GM19455 (cell line): Measurements from ENCODE around the gene ELMO1.

Source experiments
- ATAC-seq: cut with Tn5 transposase; IDR thresholded peaks from one replicate; pipeline ENCODE4 v1.9.1; 2021; ENCODE audit not compliant: unreplicated experiment

The ELMO1 gene

DNA sequence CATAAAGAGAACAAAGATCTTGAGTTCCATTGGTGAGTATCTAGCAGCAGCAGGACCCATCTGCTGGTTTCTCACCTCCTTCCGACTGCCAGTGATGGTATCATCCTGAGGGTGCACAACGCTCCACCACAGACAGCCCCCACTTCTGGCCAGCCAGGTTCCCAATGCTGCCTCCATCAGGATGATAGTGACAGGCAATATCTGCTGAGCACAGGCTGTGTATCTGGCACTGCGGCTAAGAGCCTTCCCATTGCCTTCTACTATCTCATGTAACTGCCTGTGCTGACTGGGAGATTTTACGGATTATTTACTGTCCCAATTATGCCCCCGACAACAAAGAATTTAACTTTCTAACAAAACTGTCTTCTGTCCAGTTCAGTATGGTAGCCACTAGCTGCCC, 372.0 kb downstream of the ELMO1 start:
- no peak for ATAC-seq

DNA sequence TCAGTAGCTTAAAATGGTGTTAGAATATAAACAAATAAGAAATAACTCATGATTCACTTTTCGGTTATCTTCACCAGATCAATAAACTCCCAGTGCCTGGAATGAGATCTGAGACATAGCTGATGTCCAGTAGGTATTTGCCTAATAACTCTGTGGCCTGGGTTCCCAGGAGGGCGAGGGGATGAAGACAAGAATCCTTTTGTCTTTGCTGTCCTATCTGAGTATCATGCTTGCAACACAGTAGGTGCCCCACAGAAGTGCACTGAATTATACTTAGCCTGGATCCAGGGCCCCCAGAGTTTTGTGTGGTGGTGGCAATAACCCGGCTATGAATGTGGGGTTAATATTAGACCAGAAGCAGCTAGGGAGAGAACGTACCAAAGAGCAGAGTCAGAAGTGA, 374.3 kb downstream of the ELMO1 start:
- no peak for ATAC-seq

DNA sequence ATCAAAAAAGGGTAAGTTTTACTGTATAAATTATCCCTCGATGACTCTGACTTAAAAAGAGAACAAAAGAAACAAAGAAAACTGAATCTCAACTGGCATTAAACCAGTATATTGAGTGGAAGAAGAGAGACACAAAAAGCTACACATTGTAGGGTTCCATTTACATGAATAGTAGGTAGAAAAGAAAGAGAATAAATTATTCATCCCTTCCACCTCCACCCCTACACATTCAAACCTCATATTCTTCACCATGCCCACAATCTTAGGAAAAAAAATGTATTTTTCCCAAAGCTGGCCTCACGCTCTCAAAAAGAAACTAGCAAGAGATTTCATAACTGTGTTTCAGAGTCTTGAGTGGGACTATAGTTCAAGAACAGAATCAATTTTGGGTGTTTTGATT, 377.5 kb downstream of the ELMO1 start:
- ATAC-seq = no peak

DNA sequence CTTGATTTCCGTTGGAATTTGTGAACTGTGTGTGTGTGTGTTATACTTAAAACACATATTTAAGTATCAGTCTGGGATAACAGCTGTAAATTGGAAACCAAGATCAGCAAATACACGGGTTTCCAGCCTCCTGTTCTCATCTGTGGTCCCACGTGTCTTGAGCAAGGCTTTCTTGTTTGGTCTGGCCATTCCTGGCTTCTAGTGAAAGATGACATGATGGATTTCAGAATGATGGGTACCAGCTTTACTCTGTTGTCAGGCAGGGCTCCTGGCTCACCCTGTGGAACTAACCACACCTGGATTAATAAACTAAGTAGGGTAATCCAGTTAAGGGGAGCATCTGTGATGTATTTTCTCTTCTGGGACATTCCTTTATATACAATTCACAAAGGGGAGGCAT, 378.2 kb downstream of the ELMO1 start:
- ATAC-seq = no peak

DNA sequence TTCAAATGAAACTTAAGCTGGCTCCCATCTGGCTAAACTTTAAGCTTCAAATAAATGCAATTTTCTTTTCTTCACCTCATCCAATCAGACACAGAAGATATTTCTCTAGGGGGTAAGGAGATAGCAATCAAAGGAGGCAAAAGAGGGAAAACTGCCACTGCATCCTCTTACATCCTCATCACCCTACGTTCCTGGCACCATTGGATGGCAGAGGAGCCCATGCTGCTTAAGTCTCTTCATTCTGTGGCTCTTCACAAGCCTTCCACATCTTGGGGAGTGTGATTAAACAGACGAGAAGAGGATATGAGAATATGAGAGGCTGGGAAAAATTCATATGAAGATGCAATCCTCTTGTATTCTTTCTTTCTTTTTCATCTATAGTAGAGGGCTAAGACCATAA, 378.6 kb downstream of the ELMO1 start:
- ATAC-seq = no peak

DNA sequence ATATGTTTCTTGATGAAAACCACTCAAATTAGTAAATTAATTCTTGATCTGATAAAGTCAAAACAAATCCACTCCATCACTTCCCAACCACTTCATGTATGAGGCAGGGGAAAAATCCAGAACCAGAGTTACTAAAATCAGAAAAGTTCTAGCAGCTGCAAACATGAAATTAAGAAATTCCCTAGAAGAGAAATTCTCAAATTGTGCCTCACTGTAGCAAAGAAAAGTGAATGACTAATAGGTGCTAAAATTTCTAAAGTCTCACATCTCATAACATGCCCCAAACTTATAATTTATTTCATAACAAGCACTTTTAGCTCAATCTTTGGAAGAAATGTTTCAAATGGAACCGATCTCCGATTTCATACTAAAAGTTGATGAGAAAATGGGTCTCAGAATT, 379.3 kb downstream of the ELMO1 start:
- ATAC-seq = no peak

DNA sequence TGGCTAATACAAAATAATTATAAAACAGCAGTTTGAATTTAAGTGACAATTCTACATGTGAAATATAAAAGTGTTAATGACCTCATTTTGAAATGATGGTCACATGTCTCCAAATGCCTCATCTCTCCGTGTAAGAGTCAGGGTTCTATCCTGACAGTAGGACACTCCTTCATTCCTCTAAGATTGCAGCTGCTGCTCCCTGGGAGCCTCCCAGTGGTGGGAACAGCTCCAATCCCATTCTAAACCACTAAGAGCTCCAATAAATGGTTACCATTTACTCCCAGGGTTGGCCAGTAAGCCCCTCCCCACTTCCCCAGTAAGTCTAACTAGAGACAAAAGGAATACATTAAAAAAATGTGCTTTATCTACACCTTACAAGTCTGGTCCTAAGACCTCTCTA, 379.8 kb downstream of the ELMO1 start:
- ATAC-seq = no peak

DNA sequence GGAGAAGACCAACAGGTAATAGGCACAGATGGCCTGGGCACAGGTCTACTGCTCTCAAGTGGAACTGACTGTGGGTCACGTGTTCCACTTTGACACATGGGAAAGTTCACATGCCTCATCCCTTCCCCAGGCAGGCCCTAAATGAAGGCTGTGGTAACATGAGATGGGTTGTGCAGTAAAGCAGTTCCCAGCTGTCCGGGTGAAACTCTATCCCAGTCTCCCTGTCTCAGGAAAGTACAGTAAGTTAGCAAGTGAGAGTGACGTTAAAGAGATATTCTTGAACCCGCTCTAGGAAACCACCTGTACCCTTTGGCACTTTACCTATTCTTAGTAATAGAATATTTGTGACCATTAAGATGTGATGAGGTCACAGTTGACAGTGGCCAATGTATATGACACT, 380.6 kb downstream of the ELMO1 start:
- no peak for ATAC-seq

DNA sequence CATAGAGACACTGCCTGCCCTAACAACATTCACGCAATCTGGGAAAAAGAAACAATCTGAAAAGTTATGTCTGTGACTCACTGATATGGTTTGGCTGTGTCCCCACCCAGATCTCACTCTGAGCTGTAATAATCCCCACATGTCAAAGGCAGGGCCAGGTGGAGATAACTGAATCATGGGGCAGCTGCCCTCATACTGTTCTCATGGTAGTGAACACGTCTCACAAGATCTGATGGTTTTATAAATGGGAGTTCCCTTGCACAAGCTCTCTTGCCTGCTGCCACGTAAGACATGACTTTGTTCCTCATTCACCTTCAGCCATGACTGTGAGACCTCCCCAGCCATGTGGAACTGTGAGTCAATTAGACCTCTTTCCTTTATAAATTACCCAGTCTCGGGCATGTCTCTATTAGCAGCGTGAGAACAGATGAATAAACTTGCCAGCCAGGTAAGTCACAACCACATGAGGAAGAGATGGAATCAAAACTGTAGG, 382.8 kb downstream of the ELMO1 start:
- ATAC-seq = no peak

DNA sequence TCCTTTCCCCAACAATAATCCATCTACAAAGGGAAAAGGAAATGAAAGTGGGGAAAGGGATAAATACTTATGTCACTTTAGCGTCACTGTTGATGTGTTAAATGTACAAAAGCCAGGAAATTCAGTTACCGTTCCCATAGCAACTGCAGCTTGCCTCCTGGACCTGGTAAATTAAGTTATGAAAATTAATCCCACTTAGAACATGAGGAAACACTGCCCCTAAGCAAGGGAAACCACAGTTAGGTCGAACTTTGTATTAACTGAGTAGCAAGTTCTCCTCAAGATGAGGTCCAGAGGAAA, 386.2 kb downstream of the ELMO1 start:
- ATAC-seq = no peak

DNA sequence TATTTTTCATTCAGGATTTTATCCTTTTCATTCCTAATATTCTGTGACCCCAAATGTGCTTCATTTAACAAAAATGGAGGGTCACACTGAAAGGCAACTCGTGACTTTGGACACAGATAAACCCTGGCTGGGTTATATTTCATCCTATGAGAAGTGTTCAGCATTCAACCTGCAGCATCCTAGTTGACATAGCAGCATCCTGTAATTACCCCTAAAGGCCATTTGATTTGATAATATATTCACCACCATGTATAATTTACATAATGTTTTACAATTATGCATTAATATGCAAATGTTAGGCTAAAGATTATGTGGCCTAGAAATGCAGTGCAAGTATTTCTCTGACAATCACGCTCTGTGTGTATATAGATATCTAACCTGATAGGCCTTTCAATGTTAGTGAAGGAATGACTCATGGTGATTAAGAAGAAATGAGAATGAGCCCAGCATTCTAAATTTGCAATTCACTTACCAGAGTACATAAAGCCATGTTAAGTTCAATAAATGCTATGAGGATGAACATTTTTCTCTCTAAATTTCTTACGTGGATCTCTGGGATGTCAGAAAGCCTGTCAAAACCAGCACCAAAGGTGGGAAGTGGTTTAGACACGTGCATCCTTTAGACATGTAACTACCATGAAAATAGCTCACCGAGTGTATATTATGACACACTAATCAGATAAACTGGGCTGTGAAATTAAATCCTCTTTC, 386.7 kb downstream of the ELMO1 start:
- ATAC-seq = no peak

DNA sequence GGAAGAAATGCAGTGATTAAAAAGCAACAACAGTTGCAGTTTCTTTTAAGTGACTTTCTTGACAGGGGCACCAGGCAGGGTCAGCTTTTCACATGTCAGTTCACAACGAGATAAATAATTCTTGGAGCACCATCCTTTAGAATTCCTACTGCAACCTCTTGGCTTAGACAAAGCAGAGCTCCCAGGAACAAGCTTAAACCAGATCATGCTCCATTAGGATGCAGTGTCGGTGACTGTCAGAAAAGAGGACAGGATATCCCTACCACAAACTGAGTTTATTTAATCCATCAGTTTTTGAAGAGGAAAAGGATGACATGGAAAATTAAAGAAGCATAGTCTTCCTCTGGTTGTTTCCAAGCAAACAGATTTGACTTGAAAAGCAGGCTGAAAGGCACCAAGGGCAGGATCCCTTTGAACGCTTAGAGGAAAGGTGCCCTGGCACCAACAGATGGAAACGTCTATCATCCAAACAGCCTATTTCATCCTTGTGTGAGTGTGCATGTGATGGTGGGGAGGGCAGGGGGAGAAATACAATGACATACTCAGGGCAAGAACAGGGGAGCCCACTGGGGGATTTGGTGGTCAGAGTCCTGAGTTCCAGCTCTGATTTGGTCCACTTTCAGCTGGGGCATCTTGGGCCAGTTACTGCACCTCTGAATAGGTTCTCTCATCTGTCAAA, 392.3 kb downstream of the ELMO1 start:
- no peak for ATAC-seq

DNA sequence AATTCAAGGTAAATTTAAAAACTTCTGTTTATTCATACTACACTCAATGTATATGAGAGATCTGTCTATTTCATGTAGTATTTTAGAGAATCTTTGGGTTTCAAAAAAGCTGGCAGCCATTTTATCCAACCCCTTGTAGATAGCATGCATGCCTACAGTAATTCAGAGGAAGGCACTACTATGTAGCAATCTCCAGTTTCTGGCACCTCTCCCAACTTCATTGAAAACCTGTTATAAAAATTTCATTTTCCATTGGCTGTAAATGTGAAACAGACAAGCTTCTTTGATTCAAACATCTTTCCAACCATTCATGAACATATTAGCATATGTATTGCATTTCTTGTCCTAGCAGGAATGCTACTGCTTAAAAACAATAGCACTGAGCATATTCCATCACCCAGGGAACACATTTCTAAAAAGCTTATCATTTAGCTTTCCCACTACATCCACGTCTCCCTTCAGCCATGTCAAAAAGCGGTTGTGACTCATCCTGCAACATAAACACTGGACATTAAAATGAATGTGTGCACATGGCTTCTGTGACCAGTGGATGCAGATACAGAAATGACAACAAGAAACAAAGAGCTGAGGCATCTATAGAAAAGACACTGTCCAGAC, 393.9 kb downstream of the ELMO1 start:
- no peak for ATAC-seq

DNA sequence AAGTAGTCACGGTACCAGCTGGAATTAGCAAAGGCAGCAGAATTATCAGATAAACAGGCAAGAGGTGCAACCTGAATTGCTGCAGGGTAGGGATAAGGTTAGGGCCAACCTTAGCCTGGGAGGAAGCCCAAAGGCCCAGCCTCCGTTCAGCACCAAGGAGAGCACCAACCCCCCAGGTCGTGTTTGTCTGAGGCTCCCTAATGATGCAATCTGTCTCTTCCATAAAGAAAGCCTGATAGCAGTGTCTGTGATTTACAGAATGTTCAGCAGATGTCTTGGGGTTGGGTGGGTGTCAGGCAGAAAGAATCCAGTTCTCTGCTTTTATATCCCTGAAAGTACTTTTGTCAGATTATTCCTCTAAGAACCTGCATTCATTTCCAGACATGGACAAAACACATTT, 396.0 kb downstream of the ELMO1 start:
- ATAC-seq = no peak

DNA sequence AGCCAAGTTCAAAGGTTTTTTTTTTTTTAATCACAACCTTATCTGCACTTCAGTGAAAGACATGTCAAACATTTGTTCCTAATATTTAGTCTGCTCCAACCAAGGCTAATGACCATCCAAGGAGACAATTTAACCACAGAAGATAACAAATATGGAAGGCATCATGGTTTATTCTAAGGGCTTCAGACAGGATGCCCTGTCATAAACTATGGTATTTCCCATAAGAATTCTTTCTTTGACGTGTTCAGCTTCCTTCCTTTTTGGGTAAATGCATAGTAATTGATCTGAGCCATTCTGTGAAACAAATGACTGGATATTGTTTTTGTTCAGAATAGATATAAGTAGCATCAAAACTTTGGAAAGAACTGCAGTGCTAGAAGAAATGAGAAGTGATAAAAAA, 397.9 kb downstream of the ELMO1 start:
- ATAC-seq = no peak

DNA sequence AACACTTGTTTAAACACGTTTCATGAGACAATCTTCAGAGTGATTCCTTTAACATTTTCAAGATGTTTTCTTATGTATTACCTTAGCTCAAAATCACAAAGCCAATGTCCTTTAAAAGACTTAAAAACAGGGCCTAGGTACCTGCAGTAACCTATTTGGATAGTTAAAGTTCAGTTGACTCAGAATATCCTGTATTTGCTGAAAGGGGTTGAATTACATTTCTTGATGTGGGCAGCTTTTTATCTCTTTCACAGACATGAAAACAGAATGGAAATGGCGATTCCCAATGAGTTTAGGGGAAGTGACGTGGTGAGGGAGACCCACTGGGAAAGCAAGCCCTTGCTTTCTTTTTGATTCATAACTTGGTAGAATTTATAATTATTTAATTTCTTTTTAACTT, 400.0 kb downstream of the ELMO1 start:
- no peak for ATAC-seq

DNA sequence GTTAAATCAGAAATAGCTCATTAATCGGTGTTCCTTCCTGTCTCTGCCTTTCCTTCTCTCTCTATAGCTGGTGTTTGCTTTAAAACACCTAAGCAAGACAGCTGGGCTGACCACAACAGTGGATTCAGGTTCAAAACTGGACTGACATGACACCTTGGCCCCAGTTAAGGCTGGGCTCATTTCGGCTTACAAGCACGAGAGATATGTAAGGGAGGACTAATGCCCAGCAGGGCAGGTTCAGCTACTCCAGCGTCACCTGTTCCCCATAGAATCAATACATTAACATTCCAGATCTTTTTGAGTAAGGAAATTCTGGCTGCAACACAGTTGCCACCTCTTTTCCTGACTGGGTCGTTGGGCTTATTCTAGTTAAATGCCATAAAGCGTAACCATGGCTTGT, 401.4 kb downstream of the ELMO1 start:
- ATAC-seq = no peak

DNA sequence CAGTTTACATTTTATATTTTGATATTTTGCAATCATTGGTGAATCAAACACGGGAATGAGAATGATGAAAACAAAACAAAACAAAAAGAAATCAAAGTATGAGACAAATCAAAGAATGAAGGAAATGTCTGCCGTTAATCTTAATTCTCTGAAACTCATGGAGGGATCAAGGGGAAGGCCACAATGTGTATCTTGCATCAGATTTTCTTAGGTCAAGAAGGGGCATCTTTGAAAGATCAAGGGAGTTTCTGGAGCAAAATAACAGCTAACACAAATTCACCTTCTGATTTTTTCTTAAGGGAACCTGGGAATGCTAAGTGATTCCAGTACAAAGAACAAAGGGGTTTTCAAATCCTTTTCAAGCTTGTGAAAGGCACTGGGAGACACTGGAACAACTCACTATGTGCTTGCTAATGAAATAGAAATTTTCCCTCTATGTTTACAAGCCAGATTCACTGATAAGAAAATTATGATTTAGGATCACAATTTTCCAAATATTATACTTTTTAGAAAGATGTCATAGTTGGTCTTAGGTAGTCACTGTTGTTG, 402.1 kb downstream of the ELMO1 start:
- no peak for ATAC-seq

DNA sequence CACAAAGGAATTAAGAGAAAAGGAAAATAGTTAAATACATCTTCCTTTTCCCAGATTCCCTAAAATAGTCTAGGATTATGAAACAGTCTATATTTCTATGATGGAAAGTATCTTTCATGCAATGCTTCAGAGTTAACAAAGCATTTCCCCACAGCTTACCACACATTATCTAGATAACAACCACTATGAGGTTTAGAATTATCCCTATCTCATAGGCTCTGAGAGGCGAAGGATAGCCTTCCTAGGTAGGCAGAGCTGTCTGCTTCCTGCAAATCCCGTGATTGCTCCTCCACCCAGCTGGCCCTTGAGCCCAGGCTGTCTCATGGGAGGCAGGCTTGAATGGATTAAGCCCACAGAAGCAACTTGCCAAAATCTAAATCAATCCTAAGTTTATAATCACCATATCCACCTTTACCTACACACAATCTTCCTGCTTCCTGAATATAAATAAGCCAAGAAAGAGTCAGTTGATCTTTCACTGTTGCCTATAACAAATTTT, 402.9 kb downstream of the ELMO1 start:
- ATAC-seq = no peak

DNA sequence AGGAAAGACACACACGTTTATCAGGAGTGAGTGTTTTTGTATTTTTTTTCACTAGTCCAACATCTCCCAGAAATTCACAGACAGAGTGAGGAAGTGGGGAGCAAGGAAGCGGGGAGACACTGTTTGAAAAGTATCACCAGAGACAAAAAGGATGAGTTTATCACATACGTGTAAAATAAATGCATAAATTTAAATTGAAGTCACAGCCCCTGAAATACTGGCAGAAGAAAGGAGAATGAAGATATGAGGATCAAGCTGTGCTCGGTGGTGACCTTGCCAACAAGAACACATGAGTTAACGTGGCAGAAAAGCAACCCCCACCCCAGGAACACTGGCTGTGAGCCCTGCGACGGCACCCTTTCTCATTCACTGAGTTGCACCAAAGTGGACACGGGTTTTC, 407.2 kb downstream of the ELMO1 start:
- no peak for ATAC-seq

DNA sequence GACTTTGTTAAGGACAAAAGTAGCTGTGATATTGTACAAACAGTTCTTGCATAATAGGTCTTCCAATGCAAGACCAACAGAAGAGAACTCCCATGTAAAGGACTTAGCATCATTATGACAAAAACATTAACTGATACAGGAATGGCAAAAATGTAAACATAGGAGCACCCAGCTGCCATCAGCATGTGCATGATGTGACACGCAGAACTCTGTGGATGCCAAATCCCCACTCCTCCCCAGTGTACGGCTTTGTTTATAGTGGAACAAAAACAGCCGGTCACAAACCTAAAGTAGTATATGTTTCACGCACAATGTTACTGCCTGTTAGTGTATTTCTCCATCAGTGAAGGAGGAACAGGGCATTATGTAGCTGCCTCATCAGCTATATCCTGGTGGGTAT, 408.3 kb downstream of the ELMO1 start:
- no peak for ATAC-seq

DNA sequence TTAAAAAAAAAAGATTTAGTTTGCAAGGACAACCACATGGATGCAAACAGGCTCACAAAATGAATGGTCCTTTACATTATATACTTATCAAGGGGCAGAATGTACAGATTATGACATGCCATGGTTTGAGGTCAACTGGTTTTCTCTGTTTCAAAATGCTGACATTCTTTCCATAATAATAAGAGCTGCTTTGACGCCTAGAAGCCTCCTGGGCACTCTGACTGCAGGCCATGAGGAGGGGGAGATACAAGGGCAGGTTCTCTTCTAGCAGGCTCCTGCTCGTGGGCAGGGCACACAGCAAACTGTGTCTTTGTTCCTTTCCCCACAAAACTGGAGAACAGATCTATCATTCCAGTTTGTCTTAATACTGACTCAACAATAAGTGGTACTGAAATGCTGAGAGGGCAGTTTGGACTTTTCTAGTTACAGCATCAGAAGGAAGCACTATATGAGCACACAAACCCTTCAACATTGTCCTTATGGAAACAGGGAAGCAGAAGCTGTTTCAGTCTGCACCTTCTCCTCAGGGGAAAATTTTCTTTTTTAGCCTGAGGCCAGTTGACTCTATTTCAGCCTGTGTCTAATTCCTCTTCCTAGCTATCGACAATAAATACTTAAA, 409.4 kb downstream of the ELMO1 start:
- ATAC-seq = no peak
